Spleen (tissue), 7 donors: ENCODE results near the gene CCDC3.

Experiments
- CTCF ChIP-seq, 11 experiments: fragments of 200-600 bp in 7 of 11; fragments of 450-650 bp in 4 of 11; sonication (generic) in 4 of 11; IDR thresholded peaks in 8 of 11; conservative IDR thresholded peaks in 3 of 11; 1 replicate in 7 of 11; 2 replicates in 4 of 11; pipeline versions ENCODE4 v1.4.0 to v1.8.0; 2016 to 2021; ENCODE audit warnings: antibody characterized with exemption in 11 of 11, inconsistent platforms in 4 of 11, mild to moderate bottlenecking in 1 of 11
- POLR2A ChIP-seq, 3 donors: fragments of 450-650 bp; IDR thresholded peaks; one replicate each; pipeline ENCODE4 v1.5.1; 2017; ENCODE audit warnings: antibody characterized with exemption in 3 of 3, mild to moderate bottlenecking in 1 of 3
- POLR2AphosphoS5 ChIP-seq, 3 donors: sonication (generic); formaldehyde crosslinking; IDR thresholded peaks; one replicate each; pipeline ENCODE4 v1.5.1; 2017; ENCODE audit warnings: antibody characterized with exemption in 3 of 3
- donor health status: DM: no; HTN: no; CAD: no; lungs with moderate emphysema.
- donor health status: DM: no; HTN: no; CAD: no.
- donor health status: DM: no; HTN: no; CAD: no.

GRCh38 chr10:13036841-13037240, 35.3 kb upstream of the CCDC3 start:
- TF ChIP-seq POLR2A (IDR thresholded peaks at IDR 0.05), result no peak
- TF ChIP-seq CTCF (IDR thresholded peaks at IDR 0.05 in 8 of 11, conservative IDR thresholded peaks at IDR 0.05 in 3 of 11), result no peak
- no peak for TF ChIP-seq POLR2AphosphoS5 (IDR thresholded peaks at IDR 0.05)
